HG03442 (cell line): ENCODE data around the gene GSTM4.
A peak's percentile ranks its signal among the peaks of the same experiment; 100 is the strongest.

Experiments used
- ATAC-seq: cut with Tn5 transposase; IDR thresholded peaks from one replicate; pipeline ENCODE4 v1.9.1; 2021; ENCODE audit warnings: mild to moderate bottlenecking, moderate library complexity; ENCODE audit not compliant: unreplicated experiment

The GSTM4 gene

DNA sequence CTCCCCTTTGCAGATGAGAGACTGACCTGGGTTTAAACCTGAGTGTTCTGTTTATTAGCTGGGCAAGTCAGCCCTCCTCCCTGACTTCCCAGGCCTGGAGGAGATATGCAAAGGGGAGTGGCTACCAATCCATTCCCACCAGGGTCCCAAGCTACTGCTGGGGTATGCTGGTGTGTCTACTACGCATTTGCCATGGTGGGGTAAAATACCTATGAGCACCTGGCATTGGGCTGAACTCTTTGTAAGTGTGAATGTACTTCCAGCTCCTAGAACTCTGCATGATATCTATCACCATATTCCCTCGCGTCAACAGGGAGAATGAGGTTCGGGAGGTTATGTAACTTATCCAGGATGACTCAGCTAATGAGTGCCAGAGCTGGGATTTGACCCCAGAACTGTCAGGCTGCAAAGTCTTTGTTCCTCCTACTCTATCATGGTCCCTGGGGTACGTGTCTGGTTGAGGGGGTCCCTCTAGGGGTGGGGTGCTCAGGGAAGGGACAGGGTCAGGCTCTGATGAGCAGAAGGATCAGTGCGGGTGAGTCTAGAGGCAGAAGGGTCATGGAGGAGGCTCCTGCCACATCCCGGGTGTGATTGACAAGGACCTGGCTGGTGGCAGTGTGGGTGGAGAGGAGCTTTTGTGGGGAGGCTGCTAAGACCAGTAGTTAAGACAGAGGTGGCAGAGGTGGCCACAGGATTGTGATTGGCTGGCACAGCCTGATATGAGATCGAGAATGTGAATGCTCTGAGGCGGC is 19.5 kb upstream of the GSTM4 start:
- no peak for ATAC-seq

DNA sequence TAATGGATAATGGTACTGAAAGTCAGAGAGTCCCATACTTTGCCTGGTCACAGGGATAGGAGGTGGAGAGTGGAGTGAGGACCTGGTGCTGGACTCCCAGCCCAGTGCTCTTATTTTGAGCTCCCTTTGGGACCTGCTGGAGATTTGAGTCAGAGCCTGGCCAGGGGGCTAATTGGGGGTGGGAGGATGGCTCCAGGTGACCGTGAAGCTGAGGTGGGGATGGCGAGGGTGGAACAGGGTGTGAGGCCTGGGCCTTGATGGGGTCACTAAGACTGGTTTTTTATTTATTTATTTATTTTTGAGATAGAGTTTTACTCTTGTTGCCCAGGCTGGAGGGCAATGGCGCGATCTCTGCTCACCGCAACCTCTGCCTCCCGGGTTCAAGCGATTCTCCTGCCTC is 18.5 kb upstream of the GSTM4 start:
- ATAC-seq: no peak

- ATAC-seq: no peak
These were observed 16.6 kb upstream of the GSTM4 start for GRCh38 chr1:109639063-109639840.

- no peak for ATAC-seq
These were observed 16.1 kb upstream of the GSTM4 start for GRCh38 chr1:109639841-109640184.

- peak; percentile 63 for ATAC-seq
These were observed 15.5 kb upstream of the GSTM4 start for GRCh38 chr1:109640285-109640865.

- ATAC-seq: no peak
These were observed 14.7 kb upstream of the GSTM4 start for GRCh38 chr1:109641078-109641740.

DNA sequence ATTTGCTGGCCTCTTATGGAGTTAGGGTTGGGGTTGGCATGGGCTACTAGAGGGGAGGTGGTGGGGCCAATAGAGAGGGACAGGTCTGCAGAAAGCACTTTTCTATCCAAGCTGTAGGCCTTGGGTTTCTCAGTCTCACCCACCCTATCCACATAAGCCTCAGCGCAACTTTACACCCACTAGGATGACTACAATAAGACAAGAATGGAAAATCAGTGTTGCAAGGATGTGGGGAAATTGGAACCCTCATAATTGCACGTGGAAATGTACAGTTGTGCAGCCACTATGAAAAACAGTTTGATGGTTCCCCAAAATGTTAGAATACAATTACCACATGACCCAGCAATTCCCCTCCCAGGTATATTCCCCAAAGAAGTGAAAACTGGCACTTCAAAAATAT is 14.0 kb upstream of the GSTM4 start:
- no peak for ATAC-seq

DNA sequence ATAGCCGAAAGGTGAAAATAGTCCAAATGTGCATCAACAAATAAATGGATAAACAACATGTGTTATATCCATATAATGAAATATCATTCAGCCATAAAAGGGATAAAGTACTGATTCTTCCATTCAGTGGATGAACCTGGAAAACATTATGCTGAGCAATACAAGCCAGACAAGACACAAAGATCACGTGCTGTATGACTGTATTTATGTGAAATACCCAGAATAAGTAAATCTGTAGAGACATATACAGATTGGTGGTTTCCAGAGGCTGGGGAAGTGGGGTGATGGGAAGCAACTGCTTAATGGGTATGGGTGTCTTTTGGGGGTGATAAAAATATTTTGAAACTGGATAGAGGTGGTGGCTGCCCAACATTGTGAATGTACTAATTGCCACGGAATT is 13.3 kb upstream of the GSTM4 start:
- no peak for ATAC-seq

GRCh38 chr1:109643385-109644230 is 12.3 kb upstream of the GSTM4 start:
- ATAC-seq: peak; percentile 84

- ATAC-seq: no peak
These were observed 11.2 kb upstream of the GSTM4 start for GRCh38 chr1:109644670-109645069.

DNA sequence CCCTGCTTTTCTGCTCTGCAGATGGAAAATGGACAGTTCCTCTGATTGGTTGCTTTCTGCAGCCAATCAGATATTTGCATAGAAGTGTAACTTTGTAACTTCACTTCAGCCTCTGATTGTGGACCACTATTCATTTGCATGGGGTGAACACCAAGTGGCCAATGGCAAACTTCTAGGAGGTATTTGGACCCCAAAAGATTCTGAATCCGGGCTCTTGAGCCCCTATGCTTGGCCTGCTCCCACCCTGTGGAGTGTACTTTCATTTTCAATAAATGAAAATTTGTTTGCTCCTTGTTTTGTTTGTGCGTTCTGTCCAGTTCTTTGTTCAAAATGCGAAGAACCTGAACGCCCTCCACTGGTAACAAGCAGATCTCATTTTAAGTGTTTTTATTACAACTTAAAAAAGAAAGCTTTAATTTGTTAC is 6.4 kb upstream of the GSTM4 start:
- ATAC-seq: no peak

- ATAC-seq: no peak
These were observed 5.3 kb upstream of the GSTM4 start for GRCh38 chr1:109650609-109651008.

- no peak for ATAC-seq
These were observed 3.5 kb upstream of the GSTM4 start for GRCh38 chr1:109652402-109652801.

DNA sequence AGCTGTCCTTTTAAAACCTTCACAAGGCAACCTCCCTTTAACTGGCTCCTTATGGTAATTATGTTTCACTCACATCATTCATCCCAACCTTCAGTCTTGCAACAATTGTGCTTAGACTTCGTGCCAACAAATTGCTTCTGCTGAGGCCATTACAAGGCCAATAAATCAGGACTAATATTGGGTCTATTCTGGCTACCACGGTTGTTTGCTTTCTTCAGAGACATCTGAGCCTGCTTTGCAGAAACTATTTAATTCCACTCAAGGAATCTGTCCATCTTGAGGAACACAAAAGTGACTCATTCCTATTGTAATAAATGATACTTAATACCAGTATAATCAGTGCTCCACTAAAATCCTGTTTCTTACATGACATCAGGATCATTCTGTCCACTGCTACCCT is 2.6 kb upstream of the GSTM4 start:
- no peak for ATAC-seq

DNA sequence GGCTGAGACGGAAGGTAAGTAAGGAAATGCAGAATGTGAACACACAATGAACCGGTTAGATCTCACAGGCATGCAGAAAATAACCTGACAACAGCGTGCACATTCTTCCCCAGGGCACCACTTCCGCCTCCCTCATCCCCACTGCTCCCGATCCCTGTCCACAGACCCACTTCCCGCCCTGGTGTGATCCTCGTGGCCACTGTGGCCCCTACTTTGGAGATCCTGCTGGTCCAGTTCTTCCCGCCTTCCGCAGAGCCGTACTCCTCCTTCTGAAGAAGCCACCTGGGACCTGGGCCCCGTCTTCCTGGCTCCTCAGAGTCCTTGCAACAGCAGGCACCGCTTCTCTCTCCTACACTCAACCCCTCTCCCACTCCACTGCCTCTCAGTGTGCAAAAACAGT is 1.4 kb upstream of the GSTM4 start:
- ATAC-seq: no peak

DNA sequence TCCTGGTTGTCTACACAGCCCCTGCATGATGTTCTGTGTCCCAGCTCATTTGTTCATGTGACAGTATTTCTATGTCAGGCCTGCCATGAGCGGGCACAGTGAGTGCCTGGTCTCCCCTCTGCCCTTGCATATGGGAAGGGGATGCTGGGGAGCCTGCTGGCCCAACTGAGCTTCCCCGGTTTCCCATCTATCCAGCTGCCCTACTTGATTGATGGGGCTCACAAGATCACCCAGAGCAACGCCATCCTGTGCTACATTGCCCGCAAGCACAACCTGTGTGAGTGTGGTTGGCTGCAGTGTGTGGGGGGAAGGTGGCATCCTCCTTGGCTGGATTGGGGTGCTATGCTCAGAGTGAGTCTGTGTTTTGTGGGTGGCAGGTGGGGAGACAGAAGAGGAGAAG is 1.5 kb downstream of the GSTM4 start:
- ATAC-seq: no peak

DNA sequence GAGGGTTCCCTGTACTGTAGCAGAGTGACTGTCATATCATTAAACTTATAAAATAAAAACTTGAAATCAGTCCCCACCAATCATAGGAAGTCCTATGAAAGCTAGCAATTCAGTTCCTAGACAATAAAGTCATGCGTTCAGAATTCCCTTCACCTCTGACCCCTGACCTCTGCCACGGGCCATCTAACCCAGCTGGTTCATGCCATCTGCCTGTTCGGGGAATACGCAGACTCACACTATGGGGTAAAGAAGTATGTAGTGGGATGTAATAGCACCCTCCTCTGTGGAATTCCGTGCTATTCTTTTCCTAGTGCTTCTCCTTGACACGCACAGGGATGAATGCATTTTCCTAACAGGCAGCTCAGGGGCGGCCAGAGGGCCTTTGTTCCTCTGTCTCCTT is 2.1 kb downstream of the GSTM4 start:
- ATAC-seq: no peak

GRCh38 chr1:109658533-109659042 is 2.7 kb downstream of the GSTM4 start:
- ATAC-seq: no peak

DNA sequence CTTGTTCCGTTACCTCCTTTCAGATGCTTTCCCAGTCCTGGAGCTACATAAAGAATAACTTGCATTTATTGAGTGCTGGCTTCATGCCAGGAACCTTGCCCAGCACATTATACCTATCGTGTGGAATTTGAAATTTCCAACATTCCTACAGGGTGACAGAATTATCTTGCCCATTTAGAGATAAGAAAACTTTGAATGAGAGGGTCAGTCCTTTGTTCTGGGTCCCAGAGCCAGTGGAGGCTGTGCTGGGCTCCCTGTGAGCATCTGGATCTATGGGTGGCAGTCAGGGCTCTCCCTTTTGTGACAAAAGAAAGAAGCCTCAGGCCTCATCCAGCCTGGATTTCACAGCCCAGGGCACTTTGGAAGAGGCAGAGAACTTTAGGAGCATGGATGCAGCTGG is 3.2 kb downstream of the GSTM4 start:
- ATAC-seq: no peak

DNA sequence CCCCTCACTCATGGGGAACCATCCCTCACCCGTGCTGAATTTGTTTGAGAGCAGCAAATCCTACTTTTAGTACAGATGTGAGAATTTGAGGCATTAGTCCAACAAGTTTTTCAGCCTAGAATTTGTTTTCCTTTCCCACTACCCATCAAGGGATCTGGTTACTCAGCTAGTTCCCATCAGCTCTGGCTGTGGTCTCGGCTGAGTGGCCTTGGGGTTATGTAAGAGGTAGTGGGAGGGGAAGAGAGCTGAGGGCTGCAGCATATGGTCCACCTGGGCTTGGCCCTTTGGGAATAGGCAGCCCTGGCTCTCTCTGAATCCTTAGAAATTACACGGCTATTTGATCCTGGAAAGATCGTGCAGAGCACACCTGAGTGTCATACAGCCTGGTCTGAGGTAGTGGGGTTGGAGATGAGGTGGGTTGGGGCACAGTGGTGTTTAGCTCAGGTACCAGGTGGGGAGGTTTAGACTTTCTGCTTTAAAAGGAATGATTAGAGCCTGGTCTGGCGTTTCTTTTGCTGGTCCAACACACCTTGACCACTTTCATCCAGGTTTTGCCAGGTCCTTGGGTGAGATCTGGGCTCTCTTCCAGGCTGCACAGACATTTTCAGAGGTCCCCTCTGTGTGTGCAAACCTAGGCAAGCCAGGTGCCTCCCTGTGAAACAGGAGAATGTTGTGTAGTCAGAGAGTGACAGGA is 4.2 kb downstream of the GSTM4 start:
- no peak for ATAC-seq
